ENCODE measurements around the gene ACSM2A. TPM values are rescaled to one million over a fixed set of nuclear protein-coding genes. Genes with fewer than 3 reads are reported as not detected.

Gene ACSM2A
- total RNA-seq, 1 donor from 2014 or later = 0.26 TPM

Other genes with a start within 250 kb of the ACSM2A start
- 558 TPM for gene GP2, start 124.0 kb upstream of the ACSM2A start, total RNA-seq
- gene UMOD, start 98.8 kb upstream of the ACSM2A start, total RNA-seq = 0.60 TPM
- not detected for gene PDILT, start 46.8 kb upstream of the ACSM2A start, total RNA-seq
- gene ACSM5, start 42.0 kb upstream of the ACSM2A start, total RNA-seq = 2.6 TPM
- gene ACSM2B, start 124.8 kb downstream of the ACSM2A start, total RNA-seq = 0.17 TPM
- 0.20 TPM for gene ACSM1, start 246.2 kb downstream of the ACSM2A start, total RNA-seq

All from mucosa of gallbladder (tissue), 1 donor.